GM19397 (cell line): ENCODE measurements around the gene TRIM7.
"Not testable (repeated sequence)": the region's sequence is repeated elsewhere in the genome, so short reads cannot be mapped to it uniquely, and the experiment has no call there.

Experiments
- ATAC-seq: cut with Tn5 transposase; IDR thresholded peaks from one replicate; pipeline ENCODE4 v1.9.1; 2021; ENCODE audit warnings: mild to moderate bottlenecking, moderate library complexity; ENCODE audit not compliant: unreplicated experiment

The TRIM7 gene

GRCh38 chr5:181159286-181160151 is 45.5 kb downstream of the TRIM7 start:
- peak; percentile 72 for ATAC-seq

GRCh38 chr5:181158869-181159268 is 46.1 kb downstream of the TRIM7 start:
- no peak for ATAC-seq

- ATAC-seq, result no peak
These were observed 48.2 kb downstream of the TRIM7 start for GRCh38 chr5:181156758-181157157.

- no peak for ATAC-seq
These were observed 51.2 kb downstream of the TRIM7 start for GRCh38 chr5:181153814-181154213.

GRCh38 chr5:181152406-181152805 is 52.6 kb downstream of the TRIM7 start:
- no peak for ATAC-seq

- no peak for ATAC-seq
These were observed 53.9 kb downstream of the TRIM7 start for GRCh38 chr5:181151146-181151545.

GRCh38 chr5:181149806-181150733 is 54.9 kb downstream of the TRIM7 start:
- no peak for ATAC-seq

GRCh38 chr5:181149355-181149754 is 55.6 kb downstream of the TRIM7 start:
- ATAC-seq, result no peak

- not testable (repeated sequence) for ATAC-seq
These were observed 57.9 kb downstream of the TRIM7 start, which contains the start of gene OR2V2 for GRCh38 chr5:181146927-181147636. Gene OR2V2 (plus strand): TSS chr5:181147586. CDS start chr5:181154943, 7,357 bp downstream.

GRCh38 chr5:181145133-181145532 is 59.9 kb downstream of the TRIM7 start:
- no peak for ATAC-seq
